Stimulated activated CD4-positive, alpha-beta T cell treated with anti-CD3 and anti-CD28 coated beads, Interleukin-4, amount 100 ng/mL, for 24 hours (primary cell): ENCODE measurements around the gene CYP3A7.
"Not testable (repeated sequence)": the region's sequence is repeated elsewhere in the genome, so short reads cannot be mapped to it uniquely, and the experiment has no call there.

ENCODE experiments used
- DNase-seq: peaks from one replicate; pipeline ENCODE4 v3.0.0-alpha.2; 2020

CYP3A7 gene

GRCh38 chr7:99734987-99735386, at the start of gene CYP3A7:
CYP3A7 (minus strand) TSS chr7:99735196; CDS start chr7:99735093, 103 bp downstream.
- no peak for DNase-seq

- no peak for DNase-seq
Observed at GRCh38 chr7:99784007-99784406, 49.0 kb upstream of the CYP3A7 start, which contains the start of gene CYP3A4. CYP3A4 (minus strand) TSS chr7:99784184; CDS start chr7:99784081, 103 bp downstream.

GRCh38 chr7:99782012-99782953, 47.3 kb upstream of the CYP3A7 start:
- DNase-seq, result no peak

GRCh38 chr7:99780588-99780987, 45.6 kb upstream of the CYP3A7 start:
- DNase-seq, result no peak

- DNase-seq, result no peak
Observed at GRCh38 chr7:99779949-99780348, 45.0 kb upstream of the CYP3A7 start.

GRCh38 chr7:99778880-99779279, 43.9 kb upstream of the CYP3A7 start:
- no peak for DNase-seq

GRCh38 chr7:99773395-99773794, 38.4 kb upstream of the CYP3A7 start:
- not testable (repeated sequence) for DNase-seq

- no peak for DNase-seq
Observed at GRCh38 chr7:99772565-99772964, 37.6 kb upstream of the CYP3A7 start.

- not testable (repeated sequence) for DNase-seq
Observed at GRCh38 chr7:99769494-99769893, 34.5 kb upstream of the CYP3A7 start.

- DNase-seq, result no peak
Observed at GRCh38 chr7:99768471-99768870, 33.5 kb upstream of the CYP3A7 start.

GRCh38 chr7:99767662-99768061, 32.7 kb upstream of the CYP3A7 start:
- no peak for DNase-seq

- DNase-seq, result no peak
Observed at GRCh38 chr7:99766484-99767099, 31.6 kb upstream of the CYP3A7 start.

- DNase-seq, result no peak
Observed at GRCh38 chr7:99764478-99764877, 29.5 kb upstream of the CYP3A7 start.

- no peak for DNase-seq
Observed at GRCh38 chr7:99762680-99763327, 27.8 kb upstream of the CYP3A7 start.

- DNase-seq, result no peak
Observed at GRCh38 chr7:99755085-99755484, 20.1 kb upstream of the CYP3A7 start.

GRCh38 chr7:99752356-99752755, 17.4 kb upstream of the CYP3A7 start:
- DNase-seq, result no peak

- DNase-seq, result not testable (repeated sequence)
Observed at GRCh38 chr7:99751322-99752052, 16.5 kb upstream of the CYP3A7 start.

- no peak for DNase-seq
Observed at GRCh38 chr7:99748846-99749579, 14.0 kb upstream of the CYP3A7 start.

- not testable (repeated sequence) for DNase-seq
Observed at GRCh38 chr7:99746915-99747314, 11.9 kb upstream of the CYP3A7 start.

GRCh38 chr7:99745395-99745794, 10.4 kb upstream of the CYP3A7 start:
- DNase-seq, result not testable (repeated sequence)

GRCh38 chr7:99742737-99743394, 7.9 kb upstream of the CYP3A7 start:
- no peak for DNase-seq

- DNase-seq, result no peak
Observed at GRCh38 chr7:99741441-99741795, 6.4 kb upstream of the CYP3A7 start.
